GM18502 (cell line): ENCODE data around the gene KBTBD12.

Source experiments
- ATAC-seq: cut with Tn5 transposase; IDR thresholded peaks from one replicate; pipeline ENCODE4 v1.9.1; 2021; ENCODE audit warnings: mild to moderate bottlenecking; ENCODE audit not compliant: unreplicated experiment, poor library complexity

The KBTBD12 gene

GRCh38 chr3:127984241-127984975, 69.4 kb downstream of the KBTBD12 start:
- no peak for ATAC-seq

GRCh38 chr3:127985216-127985615, 70.2 kb downstream of the KBTBD12 start:
- ATAC-seq = no peak

- no peak for ATAC-seq
Measured at GRCh38 chr3:127985655-127986225, 70.7 kb downstream of the KBTBD12 start.

GRCh38 chr3:127986803-127987202, 71.8 kb downstream of the KBTBD12 start:
- no peak for ATAC-seq

GRCh38 chr3:127987309-127987995, 72.4 kb downstream of the KBTBD12 start:
- ATAC-seq = no peak

GRCh38 chr3:127988770-127989557, 73.9 kb downstream of the KBTBD12 start:
- ATAC-seq = no peak

- ATAC-seq = no peak
Measured at GRCh38 chr3:127990051-127990450, 75.0 kb downstream of the KBTBD12 start.

- ATAC-seq = no peak
Measured at GRCh38 chr3:127990461-127990860, 75.4 kb downstream of the KBTBD12 start.

GRCh38 chr3:127991251-127991650, 76.2 kb downstream of the KBTBD12 start:
- ATAC-seq = no peak

- no peak for ATAC-seq
Measured at GRCh38 chr3:127991681-127992080, 76.6 kb downstream of the KBTBD12 start.

- ATAC-seq = no peak
Measured at GRCh38 chr3:127992127-127992526, 77.1 kb downstream of the KBTBD12 start.

- ATAC-seq = no peak
Measured at GRCh38 chr3:127994011-127994410, 79.0 kb downstream of the KBTBD12 start.

GRCh38 chr3:127997016-127997415, 82.0 kb downstream of the KBTBD12 start:
- no peak for ATAC-seq

- no peak for ATAC-seq
Measured at GRCh38 chr3:127997961-127998360, 82.9 kb downstream of the KBTBD12 start.

- ATAC-seq = no peak
Measured at GRCh38 chr3:127998596-127998995, 83.6 kb downstream of the KBTBD12 start.

GRCh38 chr3:127999509-128000106, 84.6 kb downstream of the KBTBD12 start:
- no peak for ATAC-seq

GRCh38 chr3:128001576-128001975, 86.5 kb downstream of the KBTBD12 start:
- ATAC-seq = no peak

GRCh38 chr3:128004661-128005060, 89.6 kb downstream of the KBTBD12 start:
- no peak for ATAC-seq

- no peak for ATAC-seq
Measured at GRCh38 chr3:128006061-128007032, 91.3 kb downstream of the KBTBD12 start.
